ENCODE data around the gene GOLGA3.
"Not testable (repeated sequence)": the region's sequence is repeated elsewhere in the genome, so short reads cannot be mapped to it uniquely, and the experiment has no call there.

The GOLGA3 gene

GRCh38 chr12:132824053-132824452 is 4.6 kb downstream of the GOLGA3 start:
- TF ChIP-seq SUZ12 (IDR thresholded peaks at IDR 0.05) (no peak), TARDBP (IDR thresholded peaks at IDR 0.05) (no peak), HDGF (IDR thresholded peaks at IDR 0.05; ENCODE audit: borderline replicate concordance) (no peak), BHLHE40 (IDR thresholded peaks at IDR 0.05; ENCODE audit: borderline replicate concordance) (no peak), ELF4 (IDR thresholded peaks at IDR 0.05) (no peak), SP1 (IDR thresholded peaks at IDR 0.05) (no peak), FOXA1 (IDR thresholded peaks at IDR 0.05) (no peak), LEF1 (IDR thresholded peaks at IDR 0.05; ENCODE audit: borderline replicate concordance) (no peak), FOXM1 (IDR thresholded peaks at IDR 0.05; ENCODE audit: borderline replicate concordance) (no peak)

GRCh38 chr12:132818562-132818961 is 10.1 kb downstream of the GOLGA3 start:
- TF ChIP-seq LEF1 (IDR thresholded peaks at IDR 0.05; ENCODE audit: borderline replicate concordance) = no peak
- no peak for TF ChIP-seq PKNOX1 (IDR thresholded peaks at IDR 0.05)
- TF ChIP-seq HDGF (IDR thresholded peaks at IDR 0.05; ENCODE audit: borderline replicate concordance) = no peak
- no peak for TF ChIP-seq L3MBTL2 (conservative IDR thresholded peaks at IDR 0.05)
- TF ChIP-seq NFRKB (IDR thresholded peaks at IDR 0.05) = no peak
- no peak for TF ChIP-seq FOXM1 (IDR thresholded peaks at IDR 0.05; ENCODE audit: borderline replicate concordance)
- no peak for TF ChIP-seq ARNT (IDR thresholded peaks at IDR 0.05)
- ChIA-PET POLR2A (no interaction called here), CTCF (no interaction called here)
- no peak for DNase-seq (ENCODE audit: extremely low spot score)

More at GRCh38 chr12:132824053-132824452, 4.6 kb downstream of the GOLGA3 start:
- DNase-seq (ENCODE audit: extremely low spot score) = no peak
- ChIA-PET POLR2A (no interaction called here), CTCF (no interaction called here)

- CTCF ChIA-PET = no interaction called here
- TF ChIP-seq FOXK2 (IDR thresholded peaks at IDR 0.05) (no peak), HDGF (IDR thresholded peaks at IDR 0.05; ENCODE audit: borderline replicate concordance) (no peak), BHLHE40 (IDR thresholded peaks at IDR 0.05; ENCODE audit: borderline replicate concordance) (no peak), ZNF384 (IDR thresholded peaks at IDR 0.05) (no peak), L3MBTL2 (conservative IDR thresholded peaks at IDR 0.05) (no peak), FOXM1 (IDR thresholded peaks at IDR 0.05; ENCODE audit: borderline replicate concordance) (no peak), ELF4 (IDR thresholded peaks at IDR 0.05) (no peak), NFRKB (IDR thresholded peaks at IDR 0.05) (no peak), TARDBP (IDR thresholded peaks at IDR 0.05) (no peak), SUZ12 (IDR thresholded peaks at IDR 0.05) (no peak)
- POLR2A ChIA-PET = no interaction called here
- DNase-seq (ENCODE audit: extremely low spot score) = no peak
Measured at GRCh38 chr12:132814232-132814631, 14.4 kb downstream of the GOLGA3 start.

DNA sequence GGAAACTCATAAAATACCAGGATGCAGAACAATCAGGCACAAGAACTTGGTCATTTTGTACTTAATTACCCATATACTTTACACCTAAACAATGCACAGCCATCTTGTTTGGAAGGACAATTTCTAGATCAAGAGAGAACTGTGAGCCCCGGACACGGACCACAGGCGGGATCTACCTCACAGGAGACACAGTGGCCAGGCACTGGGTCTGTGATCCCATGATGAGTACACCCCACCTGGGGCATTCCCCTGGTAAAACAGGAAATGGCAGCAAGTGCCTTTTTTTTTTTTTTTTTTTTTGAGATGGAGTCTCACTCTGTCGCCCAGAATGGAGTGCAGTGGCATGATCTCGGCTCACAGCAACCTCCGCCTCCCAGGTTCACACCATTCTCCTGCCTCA is 15.2 kb downstream of the GOLGA3 start:
- ChIA-PET CTCF (no interaction called here), POLR2A (no interaction called here)
- no peak for DNase-seq (ENCODE audit: extremely low spot score)
- TF ChIP-seq CTBP1 (IDR thresholded peaks at IDR 0.05; ENCODE audit: borderline replicate concordance) (no peak), SP1 (IDR thresholded peaks at IDR 0.05) (no peak), FOXM1 (IDR thresholded peaks at IDR 0.05; ENCODE audit: borderline replicate concordance) (no peak), BHLHE40 (IDR thresholded peaks at IDR 0.05; ENCODE audit: borderline replicate concordance) (no peak), SUZ12 (IDR thresholded peaks at IDR 0.05) (no peak), ZNF384 (IDR thresholded peaks at IDR 0.05) (no peak), ARNT (IDR thresholded peaks at IDR 0.05) (no peak), HDGF (IDR thresholded peaks at IDR 0.05; ENCODE audit: borderline replicate concordance) (no peak), PKNOX1 (IDR thresholded peaks at IDR 0.05) (no peak), FOXA1 (IDR thresholded peaks at IDR 0.05) (no peak), L3MBTL2 (conservative IDR thresholded peaks at IDR 0.05) (no peak), FOXK2 (IDR thresholded peaks at IDR 0.05) (no peak), NFRKB (IDR thresholded peaks at IDR 0.05) (no peak), ELF4 (IDR thresholded peaks at IDR 0.05) (no peak), TARDBP (IDR thresholded peaks at IDR 0.05) (no peak)

DNA sequence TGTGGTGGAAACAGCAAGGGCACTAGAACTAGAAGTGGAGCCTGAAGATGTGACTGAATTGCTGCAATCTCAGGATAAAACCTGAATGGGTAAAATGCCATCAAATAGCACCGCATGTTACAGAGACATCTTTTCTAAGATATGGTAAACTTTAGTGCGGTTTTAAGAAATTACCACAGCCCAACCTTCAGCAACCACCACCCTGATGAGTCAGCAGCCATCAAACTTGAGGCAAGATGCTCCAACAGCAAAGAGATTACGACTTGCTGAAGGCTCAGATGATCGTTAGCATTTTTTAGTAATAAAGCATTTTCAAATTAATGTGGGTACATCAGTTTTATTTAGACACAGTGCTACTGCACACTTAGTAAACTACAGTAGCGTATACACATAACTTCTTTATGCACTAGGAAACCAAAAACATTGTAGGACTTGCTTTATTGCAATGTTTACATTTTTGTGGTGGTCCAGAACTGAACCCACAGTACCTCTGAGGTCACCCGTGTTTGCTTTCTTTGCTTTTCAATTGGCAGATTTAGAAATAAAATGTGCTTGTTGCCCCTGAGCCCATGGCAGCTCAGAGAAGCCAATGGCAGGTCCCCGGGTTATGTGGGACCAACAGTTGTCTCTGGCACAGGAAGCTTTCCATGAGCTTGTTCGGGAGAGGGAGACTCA is 15.9 kb downstream of the GOLGA3 start:
- DNase-seq (ENCODE audit: extremely low spot score) = no peak
- ChIA-PET POLR2A (no interaction called here), CTCF (no interaction called here)
- TF ChIP-seq NFRKB (IDR thresholded peaks at IDR 0.05) (no peak), ARNT (IDR thresholded peaks at IDR 0.05) (no peak), ZNF384 (IDR thresholded peaks at IDR 0.05) (no peak), FOXK2 (IDR thresholded peaks at IDR 0.05) (no peak), L3MBTL2 (conservative IDR thresholded peaks at IDR 0.05) (no peak), TARDBP (IDR thresholded peaks at IDR 0.05) (no peak), CTBP1 (IDR thresholded peaks at IDR 0.05; ENCODE audit: borderline replicate concordance) (no peak), BHLHE40 (IDR thresholded peaks at IDR 0.05; ENCODE audit: borderline replicate concordance) (no peak), HDGF (IDR thresholded peaks at IDR 0.05; ENCODE audit: borderline replicate concordance) (no peak), FOXM1 (IDR thresholded peaks at IDR 0.05; ENCODE audit: borderline replicate concordance) (no peak), LEF1 (IDR thresholded peaks at IDR 0.05; ENCODE audit: borderline replicate concordance) (no peak), ELF4 (IDR thresholded peaks at IDR 0.05) (no peak), FOXA1 (IDR thresholded peaks at IDR 0.05) (no peak), SUZ12 (IDR thresholded peaks at IDR 0.05) (no peak), PKNOX1 (IDR thresholded peaks at IDR 0.05) (no peak), SP1 (IDR thresholded peaks at IDR 0.05) (no peak)

DNA sequence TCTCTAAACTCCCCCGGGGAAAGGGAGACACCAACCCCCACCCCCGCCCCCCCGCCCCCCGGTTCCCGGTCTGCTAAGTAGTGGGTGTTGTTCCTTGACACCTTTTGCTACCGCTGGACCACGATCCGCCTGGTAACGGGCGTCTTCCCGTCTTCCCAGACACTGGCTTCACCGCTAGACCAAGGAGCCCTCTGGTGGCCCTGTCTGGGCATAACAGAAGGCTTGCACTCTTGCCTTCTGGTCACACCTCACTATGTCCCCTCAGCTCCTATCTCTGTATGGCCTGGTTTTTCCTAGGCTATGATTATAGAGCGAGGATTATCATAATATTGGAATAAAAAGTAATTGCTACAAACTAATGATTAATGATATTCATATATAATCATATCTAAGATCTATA is 19.3 kb downstream of the GOLGA3 start:
- DNase-seq (ENCODE audit: extremely low spot score); POLR2A ChIA-PET; CTCF ChIA-PET: not testable (repeated sequence)

Measured in HEK293T (cell line).